C4-2B (cell line): ENCODE measurements around the gene LRBA.

Source experiments
- CTCF ChIP-seq: fragments of 450-650 bp; conservative IDR thresholded peaks from 2 replicates; pipeline ENCODE4 v1.5.1; 2017; ENCODE audit warnings: mild to moderate bottlenecking
- ZFX ChIP-seq: fragments of 450-650 bp; IDR thresholded peaks from 2 replicates; pipeline ENCODE4 v1.6.1; 2017

GRCh38 chr4:150242820-150243458 lies 772.1 kb downstream of the LRBA start:
- TF ChIP-seq CTCF (peak; percentile 91), ZFX (no peak)
